CD4-positive, alpha-beta T cell treated with Interleukin-6 for 4 hours (primary cell): ENCODE data around the gene JMJD7.

ENCODE experiments used
- DNase-seq: peaks from one replicate; pipeline ENCODE4 v3.0.0-alpha.2; 2020; ENCODE audit warnings: mixed read lengths

The JMJD7 gene

GRCh38 chr15:41847981-41848380, 20.1 kb downstream of the JMJD7 start:
- DNase-seq = no peak

GRCh38 chr15:41848631-41849030, 20.7 kb downstream of the JMJD7 start:
- DNase-seq = no peak

GRCh38 chr15:41849204-41849603, 21.3 kb downstream of the JMJD7 start:
- no peak for DNase-seq

DNA sequence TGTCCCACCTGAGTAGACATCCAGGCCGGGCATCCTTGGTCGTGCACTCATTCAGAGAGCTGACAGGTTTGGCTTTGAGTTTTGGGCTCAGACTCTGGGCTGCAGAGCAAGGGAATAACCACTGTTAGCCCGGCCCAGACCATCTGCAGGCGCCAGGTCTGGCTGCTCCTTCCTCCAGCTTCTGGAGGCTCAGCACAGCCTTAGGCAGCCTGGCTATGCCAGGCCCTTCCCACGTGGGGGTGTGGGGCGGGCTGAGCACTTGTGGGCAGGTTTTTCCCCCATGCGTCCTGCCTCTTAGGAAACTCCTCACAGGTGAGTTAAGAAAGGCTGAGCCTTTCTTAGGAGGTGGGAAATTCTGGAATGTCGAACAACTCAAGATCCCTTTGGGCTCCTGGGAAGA, 22.0 kb downstream of the JMJD7 start:
- DNase-seq = no peak

DNA sequence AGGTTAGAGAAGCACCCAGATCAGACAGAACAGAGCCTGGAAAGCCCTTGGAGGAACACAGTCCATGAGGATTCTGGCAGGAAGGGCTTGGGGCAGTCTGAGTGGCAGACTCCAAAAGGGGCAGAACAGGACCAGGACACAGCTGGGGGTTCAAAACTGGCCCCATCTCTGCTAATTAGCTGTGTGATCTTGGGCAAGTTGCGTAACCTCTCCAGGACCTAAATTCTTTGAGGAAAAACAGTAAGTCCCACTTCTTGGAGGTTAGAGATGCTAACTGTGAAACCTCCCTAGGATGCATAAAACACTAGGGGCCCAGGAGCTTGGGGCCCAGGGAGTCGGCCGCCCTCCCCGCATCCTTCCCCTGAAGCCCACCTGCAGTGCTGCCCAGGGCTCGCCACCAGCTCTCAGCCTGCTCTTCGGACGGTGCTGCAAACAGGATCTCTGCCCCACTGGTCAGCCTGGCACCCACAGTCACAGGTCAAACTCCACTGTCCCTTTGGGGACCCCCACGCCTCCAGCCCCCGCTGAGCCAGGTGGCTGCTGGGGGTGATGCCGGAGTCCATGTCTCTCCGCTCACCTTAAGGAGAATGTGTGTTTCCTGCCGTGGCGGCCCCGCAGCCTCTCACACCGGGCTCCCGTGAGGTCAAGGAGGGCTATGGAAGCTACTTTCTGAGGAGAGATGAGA, 22.7 kb downstream of the JMJD7 start:
- no peak for DNase-seq

DNA sequence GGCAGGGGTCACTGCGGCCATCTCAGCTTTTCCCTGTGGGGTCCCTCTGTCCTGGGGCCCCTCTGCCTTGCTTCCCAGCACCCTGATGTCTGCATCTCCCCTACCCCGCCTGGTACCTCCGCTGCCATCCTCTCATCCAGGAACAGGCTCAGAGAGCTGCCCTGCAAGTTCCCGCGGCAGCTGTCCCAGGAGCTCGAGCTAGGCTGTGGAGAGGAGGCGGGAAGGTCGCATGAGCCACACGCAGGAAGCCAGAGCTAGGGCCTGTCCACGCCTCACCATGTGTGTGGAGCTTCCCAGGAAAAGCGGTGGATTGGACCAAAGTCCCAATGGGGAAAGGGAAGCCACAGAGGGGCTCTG, 23.3 kb downstream of the JMJD7 start:
- DNase-seq = no peak

DNA sequence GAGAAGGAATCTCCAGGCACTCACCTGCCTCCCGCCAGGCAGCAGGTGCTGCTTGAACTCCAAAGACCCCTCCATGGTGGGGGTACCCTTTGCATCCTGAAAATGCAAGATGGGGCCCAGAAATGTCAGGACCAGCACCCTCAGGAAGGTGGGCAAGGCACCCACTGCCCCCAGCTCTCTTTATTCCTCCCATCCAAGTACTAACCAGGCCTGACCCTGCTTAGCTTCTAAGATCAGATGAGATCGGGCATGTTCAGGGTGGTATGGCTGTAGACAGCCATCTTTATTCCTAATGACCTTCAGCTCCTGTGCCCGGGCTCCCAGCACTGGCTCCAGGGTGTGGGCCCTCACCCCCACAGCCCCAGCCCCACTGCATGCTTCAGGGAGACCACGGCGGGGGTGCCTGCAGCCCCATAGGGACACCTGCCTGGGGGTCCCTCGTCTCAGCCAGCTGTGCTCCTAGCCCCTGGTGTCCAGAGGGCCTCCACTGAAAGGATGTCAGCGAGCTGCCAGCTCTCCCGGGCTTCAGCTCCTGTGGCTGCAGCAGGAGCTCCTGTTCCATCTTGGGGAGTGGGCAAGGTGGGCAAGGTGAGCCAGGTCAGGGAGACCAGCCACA, 24.0 kb downstream of the JMJD7 start:
- DNase-seq = no peak

DNA sequence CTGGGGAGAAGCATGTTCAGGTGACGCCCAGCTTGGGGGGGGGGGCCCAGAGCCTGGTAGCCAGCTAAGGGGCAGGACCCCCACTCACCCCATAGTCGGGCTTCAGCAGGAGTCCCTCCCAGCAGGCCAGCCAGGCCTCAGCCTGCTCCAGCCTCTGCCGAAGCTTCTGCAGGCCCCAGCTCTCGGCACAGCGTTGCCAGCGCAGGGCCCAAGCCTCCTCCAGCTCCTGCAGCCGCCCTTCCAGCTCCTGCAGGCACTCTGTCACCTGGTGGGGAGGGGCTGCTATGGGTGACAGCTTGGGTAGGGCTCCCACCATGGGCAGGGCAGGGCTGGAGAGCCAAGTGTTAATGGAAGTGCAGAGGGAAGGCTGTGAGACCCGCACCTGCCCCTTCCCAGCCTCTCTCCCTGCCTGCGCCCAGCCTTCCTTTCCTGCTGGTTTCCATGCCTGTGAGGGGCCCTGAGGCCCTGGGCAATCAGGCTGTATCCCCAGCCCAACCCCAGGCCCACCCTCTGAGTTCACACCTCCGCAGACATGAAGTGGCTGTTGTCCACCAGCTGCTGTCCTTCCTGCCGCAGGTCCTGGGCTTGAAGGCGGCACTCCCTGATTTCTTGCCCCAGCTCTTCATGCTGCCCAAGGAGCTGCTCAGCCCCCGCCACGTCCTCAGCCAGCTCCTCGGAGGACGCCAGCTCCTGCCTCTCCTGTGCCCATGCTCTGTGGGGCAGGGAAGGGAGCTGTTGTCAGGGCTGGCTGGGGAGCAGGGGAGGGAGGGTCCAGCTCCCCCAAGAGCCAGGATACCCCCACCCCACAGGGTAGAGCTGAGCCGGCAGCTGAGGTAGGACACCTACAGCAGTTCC, 25.1 kb downstream of the JMJD7 start:
- DNase-seq = no peak

DNA sequence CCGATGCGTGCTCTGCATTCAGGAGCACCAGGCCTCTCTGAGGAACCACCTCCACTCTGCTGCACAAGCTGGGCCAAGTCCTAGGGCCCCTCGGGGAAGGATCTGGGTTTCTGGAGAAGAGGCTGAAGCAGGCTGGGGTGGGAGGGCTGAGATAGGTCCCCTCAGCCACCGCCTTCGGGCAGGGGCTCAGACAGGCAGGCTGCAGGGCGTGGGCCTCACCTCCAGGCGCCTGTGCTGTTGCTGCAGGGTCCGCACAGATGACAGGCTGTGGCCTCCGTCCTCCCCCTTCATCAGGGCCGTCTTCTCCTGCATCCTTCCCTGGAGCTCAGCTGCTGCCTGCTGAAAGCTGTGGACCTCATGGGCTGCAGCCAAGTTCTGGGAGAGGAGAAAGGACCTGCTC, 25.9 kb downstream of the JMJD7 start:
- DNase-seq = no peak

DNA sequence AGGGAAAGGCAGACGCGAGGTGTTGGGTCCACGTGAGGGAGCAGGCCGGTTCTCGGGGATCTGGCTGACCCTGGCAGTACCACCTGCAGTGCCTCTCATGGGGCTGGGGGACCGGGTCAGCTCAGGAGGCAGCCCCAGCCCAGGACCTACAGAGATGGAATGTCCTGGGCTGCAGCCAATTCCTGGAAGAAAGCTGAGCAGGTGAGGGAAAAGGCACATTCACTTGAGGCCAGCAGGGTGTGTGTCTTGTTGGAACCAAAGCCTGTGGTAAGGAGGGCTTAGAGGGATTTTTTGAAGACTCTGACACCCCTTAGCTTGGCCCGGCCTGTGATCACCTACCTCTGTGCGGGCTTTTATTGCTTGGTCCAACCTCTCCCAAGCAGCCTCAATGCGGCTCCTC, 26.6 kb downstream of the JMJD7 start:
- no peak for DNase-seq

- DNase-seq = no peak
Measured at GRCh38 chr15:41855261-41855961, 27.5 kb downstream of the JMJD7 start.

DNA sequence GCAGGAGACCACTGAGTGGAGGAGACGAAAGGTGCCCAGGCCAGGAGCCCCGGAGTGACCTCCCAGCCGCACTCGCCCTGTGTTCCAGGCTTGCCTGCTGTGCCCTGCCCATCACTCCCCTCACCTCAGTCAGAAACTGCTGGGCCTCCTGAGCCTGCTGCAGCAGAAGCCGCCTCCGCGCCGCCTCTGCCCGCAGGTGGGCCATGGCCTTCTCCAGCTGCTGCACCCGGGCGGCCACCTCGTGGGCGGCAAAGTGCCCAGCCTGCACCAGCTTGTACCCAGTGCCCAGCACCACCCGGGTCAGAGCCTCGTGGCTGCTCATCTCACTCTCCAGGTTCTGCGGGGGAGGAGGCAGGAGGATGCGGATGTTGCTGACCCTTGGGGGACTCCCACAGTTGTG, 28.4 kb downstream of the JMJD7 start:
- no peak for DNase-seq

GRCh38 chr15:41856716-41857115, 28.8 kb downstream of the JMJD7 start:
- DNase-seq = no peak

DNA sequence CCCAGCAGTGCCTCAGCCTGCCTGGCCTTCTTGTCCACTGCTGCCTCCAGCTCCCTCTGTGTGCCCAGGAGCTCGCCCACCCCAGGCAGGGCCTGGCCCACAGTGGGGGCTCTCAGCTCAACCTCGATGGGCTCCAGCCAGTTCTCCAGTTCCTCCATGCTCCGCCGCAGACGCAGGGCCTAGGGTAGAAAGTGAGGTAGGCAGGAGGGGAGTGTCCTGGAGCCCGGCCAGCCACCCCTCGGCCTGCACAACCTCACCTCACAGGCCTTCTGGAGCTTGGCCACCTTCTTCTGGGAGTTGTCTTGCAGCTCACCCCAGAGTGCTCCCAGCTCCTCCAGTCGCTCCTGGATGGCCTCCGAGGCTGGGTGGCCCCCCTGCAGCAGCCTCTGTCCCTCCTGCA, 29.4 kb downstream of the JMJD7 start:
- no peak for DNase-seq

DNA sequence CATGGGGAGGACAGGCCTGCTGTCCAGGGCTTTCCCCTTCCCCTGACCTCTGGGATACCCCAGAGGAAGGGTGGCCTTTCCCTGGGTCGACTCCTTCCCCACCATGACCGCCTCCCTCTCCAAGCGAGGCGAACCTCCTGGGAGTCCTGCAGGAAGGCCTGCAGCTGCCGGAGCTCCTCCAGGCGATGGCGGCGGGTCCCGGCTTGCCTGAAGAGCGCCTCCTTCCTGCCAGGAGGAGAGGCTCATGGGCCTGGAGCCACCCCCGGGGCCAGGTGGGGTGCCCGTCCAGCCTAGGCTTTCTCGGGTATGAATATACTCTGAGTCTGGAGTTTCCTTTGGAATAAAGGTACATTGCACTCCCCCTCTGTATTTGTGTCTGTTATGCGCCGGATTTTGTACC, 30.9 kb downstream of the JMJD7 start:
- DNase-seq = no peak

DNA sequence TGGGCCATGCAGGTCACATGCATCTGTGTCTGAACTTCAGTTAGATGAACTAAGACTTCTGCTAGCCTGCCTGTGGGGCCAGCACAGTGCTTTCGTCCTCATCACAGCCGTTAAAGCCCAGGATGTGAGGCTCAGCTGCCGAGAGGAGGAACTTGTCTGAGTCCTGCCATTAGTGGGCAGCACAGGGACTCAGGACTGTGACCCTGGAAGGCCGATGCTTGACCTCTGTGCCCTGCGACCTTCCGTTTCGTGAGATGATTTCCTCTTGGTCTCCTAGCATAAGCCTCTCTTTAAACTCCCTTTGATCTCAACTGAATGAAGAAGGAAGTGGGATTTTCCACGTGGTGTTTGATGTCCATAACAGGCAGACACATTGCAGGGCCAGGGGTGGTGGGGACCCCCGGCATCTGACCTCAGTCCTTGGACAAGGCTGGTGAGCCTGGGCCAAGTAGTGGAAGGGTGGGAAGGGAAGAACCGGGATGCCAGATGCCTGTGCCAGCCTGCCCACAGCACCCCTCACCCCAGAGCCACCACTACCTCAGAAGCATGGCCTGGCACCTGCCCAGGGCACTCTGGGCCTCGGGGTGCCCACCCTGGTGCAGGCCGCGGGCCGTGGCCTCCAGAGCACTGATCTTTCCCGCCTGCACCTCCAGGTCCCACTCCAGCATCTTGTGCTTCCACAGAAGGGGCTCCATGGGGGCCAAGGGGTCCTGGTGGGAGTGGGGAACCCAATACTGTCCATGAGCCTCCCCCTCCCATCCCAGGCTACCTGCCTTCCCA, 32.3 kb downstream of the JMJD7 start:
- DNase-seq = no peak

DNA sequence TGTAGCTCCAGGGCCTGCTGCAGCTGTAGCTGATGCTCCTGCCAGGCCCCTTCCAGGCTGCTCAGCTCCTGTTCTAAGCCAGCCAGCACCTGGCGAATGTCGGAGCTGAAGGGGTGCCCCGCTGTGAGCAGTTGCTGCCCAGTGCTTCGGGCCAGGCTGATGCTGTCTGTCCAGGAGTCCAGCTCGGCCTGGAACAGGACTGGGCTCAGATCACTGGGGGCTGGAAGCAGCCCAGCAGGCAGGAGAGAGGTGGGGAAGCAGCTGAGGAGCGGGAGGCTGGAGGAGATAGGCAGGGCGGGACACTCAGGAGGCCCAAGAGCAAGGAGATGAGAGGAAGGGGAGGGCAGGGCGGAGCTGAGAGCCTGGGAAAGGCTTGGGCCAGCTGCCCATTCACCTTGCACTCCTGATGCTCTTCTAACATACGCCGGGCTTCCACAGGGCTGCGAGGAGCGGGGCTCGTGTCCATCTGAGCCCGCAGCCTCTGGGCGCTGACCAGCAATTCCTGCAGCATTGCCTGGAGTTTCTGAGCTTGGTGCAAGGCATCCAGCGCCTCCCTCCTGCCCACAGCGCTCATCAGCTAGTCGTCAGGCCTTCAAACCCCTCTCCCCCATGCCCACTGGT, 34.0 kb downstream of the JMJD7 start:
- no peak for DNase-seq

DNA sequence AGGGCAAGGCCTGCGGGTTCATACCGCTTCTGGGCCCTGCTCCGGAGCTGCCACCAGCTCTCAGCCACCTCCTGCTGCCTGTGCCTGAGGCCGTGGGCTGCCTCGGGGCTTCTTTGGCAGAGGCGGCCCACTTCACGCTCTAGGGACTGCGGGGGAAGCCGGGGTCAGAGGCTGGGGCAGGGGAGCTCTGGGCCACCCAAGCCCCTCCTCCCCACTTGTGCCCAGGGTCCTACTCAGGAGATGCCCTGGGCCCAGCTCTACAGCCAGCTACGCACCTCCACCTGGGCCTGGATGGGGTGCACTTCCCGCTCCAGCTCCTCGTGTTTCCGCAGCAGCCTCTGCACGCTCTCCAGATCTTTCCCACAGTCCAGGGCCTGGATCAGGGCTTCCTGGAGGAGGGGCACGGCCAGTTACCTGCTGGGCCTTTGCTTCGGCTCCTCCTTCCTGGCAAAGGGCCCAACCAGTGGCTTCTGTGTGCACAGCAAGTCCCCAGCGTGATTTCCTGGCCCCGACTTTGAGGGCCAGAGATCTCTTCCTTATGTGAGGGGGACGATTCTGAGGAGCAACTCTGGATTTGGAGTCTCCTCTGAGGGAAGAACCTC, 34.7 kb downstream of the JMJD7 start:
- no peak for DNase-seq

DNA sequence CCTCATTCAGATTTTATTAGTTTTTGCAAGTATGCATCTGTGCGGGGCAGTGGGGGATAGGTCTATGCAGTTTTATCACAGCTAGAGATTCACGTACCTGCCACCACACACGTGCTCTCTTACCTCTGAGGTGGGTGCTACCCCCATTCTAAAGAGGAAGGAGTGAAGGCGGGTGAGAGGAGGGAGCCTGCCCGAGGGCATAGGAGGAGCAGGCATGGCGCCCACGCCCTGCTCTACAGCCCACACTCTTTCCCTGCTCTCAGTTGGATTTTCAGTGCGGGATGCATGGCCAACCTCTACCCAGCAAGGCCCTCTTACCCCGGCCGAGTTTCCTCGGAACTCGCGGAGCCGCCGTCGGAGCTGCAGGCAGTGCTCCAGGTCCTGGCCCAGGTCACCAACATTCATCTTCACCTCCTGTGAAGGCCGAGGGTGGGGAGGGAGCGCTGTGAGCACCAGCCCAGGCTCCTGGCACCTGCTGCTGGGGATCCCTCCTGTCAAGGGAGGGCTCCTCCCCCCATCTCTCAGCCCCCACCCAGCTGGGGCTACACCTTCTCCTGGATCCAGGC, 37.7 kb downstream of the JMJD7 start:
- DNase-seq = no peak

DNA sequence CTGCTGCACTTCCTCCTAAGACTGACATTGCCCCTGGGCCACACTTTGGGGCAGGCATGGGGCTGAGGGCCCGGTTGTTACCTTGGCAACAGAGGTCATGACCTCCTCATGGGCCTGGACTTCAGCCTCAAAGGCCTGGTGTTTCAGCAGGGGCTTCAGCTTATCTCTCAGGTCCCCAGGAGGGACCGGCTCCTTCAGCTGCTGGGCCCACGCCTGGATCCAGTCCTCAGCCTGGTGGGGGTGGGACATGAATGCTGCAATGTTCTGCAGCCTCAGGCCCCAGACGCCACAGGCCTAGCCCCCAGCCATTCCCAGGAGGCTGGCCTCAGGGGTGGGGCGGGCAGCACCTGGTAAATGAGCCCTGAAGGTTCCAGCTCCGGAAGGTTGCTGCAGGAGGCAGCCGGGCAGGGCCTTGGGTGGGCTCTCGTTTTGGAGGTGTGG, 38.4 kb downstream of the JMJD7 start:
- no peak for DNase-seq

DNA sequence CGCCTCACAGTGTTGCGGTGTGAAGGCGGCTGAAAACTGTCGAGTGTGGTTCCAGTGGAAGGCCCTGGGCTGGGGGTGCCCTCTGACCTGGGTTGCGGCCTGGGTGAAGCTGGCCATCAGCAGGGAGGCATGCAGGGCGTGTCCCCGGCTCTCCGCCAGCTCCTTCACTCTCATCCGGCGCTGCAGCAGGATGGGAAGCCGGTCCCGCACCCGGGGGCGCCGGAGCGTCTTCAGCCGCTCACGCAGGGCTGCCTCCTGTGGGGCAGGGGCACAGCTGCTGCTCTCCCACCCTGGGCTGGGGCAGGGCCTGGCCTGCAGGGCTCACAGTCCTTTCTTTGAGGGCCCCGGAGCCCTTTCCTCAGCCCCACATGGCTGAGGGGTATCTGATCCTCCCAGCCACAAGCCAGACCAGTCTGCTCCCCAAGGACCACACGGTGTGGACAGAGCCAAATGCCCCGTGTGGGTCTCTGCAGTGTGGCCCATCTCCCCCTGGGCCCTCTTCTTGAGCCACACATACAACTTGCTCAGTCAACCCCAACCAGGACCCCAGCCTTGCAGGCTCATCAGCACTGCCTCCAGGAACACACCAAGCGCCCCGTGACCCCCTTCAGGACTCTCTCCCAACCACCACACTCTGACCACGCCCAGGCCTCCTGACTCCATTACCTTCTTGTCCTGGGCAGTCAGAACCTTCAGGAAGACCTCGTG, 39.1 kb downstream of the JMJD7 start:
- no peak for DNase-seq
